SH-SY5Y (cell line): Measurements from ENCODE around the gene TSPAN14.

ENCODE experiments used
- GATA2 ChIP-seq: IDR thresholded peaks from 2 replicates; pipeline ENCODE4 v1.6.1; 2011; ENCODE audit warnings: mild to moderate bottlenecking, low read depth, low read length
- GATA3 ChIP-seq: IDR thresholded peaks from 2 replicates; pipeline ENCODE4 v1.6.1; 2011; ENCODE audit warnings: low read depth, mild to moderate bottlenecking, low read length, moderate library complexity

- TF ChIP-seq GATA2 (no peak), GATA3 (no peak)
These were observed 46.7 kb downstream of the TSPAN14 start for GRCh38 chr10:80500572-80501380.
